Measurements from ENCODE around the gene SEC23B.
"Not testable (repeated sequence)": the region's sequence is repeated elsewhere in the genome, so short reads cannot be mapped to it uniquely, and the experiment has no call there.

SEC23B gene

GRCh38 chr20:18496740-18497592 is 10.8 kb upstream of the SEC23B start, which contains the start of gene RBBP9:
RBBP9 (minus strand) TSS chr20:18497225; CDS start chr20:18497167, 58 bp downstream.
- Histone ChIP-seq H3K27ac (ENCODE audit: insufficient read depth, low read depth, low read length, poor library complexity, severe bottlenecking) (peak within 1 kb of the TSS; percentile 86), H3K9me3 (ENCODE audit: control insufficient read depth, low read length) (no peaks in the 10 kb centered on the region), H3K4me3 (ENCODE audit: insufficient read depth, low read depth, low read length) (peak within 1 kb of the TSS; percentile 89), H3K4me1 (ENCODE audit: control insufficient read depth, insufficient read depth, low read length) (peaks cover 9% of the 10 kb centered on the region), H3K27me3 (ENCODE audit: control insufficient read depth, insufficient read depth, low read length, poor library complexity, severe bottlenecking) (no peaks in the 10 kb centered on the region), H3K36me3 (ENCODE audit: control insufficient read depth, insufficient read depth, low read length) (peaks cover 13% of the 10 kb centered on the region)
- WGBS, 2 experiments, result 0 to 4% methylated on average over 29 to 31 of the region's 31 CpGs

- Histone ChIP-seq H3K36me3 (ENCODE audit: control insufficient read depth, insufficient read depth, low read length) (peaks cover 11% of the 10 kb centered on the region), H3K27me3 (ENCODE audit: control insufficient read depth, insufficient read depth, low read length, poor library complexity, severe bottlenecking) (no peaks in the 10 kb centered on the region), H3K4me1 (ENCODE audit: control insufficient read depth, insufficient read depth, low read length) (peaks cover 9% of the 10 kb centered on the region), H3K27ac (ENCODE audit: insufficient read depth, low read depth, low read length, poor library complexity, severe bottlenecking) (peak overlapping the region; percentile 86), H3K9me3 (ENCODE audit: control insufficient read depth, low read length) (no peaks in the 10 kb centered on the region), H3K4me3 (ENCODE audit: insufficient read depth, low read depth, low read length) (peak overlapping the region; percentile 89)
- WGBS, 2 experiments, result 83 to 99% methylated on average over 1 to 3 of the region's 3 CpGs
These were observed 10.1 kb upstream of the SEC23B start for GRCh38 chr20:18497603-18498002.

- H3K27ac ChIP-seq (ENCODE audit: insufficient read depth, low read depth, low read length, poor library complexity, severe bottlenecking); H3K27me3 ChIP-seq (ENCODE audit: control insufficient read depth, insufficient read depth, low read length, poor library complexity, severe bottlenecking); H3K9me3 ChIP-seq (ENCODE audit: control insufficient read depth, low read length); H3K36me3 ChIP-seq (ENCODE audit: control insufficient read depth, insufficient read depth, low read length); H3K4me3 ChIP-seq (ENCODE audit: insufficient read depth, low read depth, low read length); H3K4me1 ChIP-seq (ENCODE audit: control insufficient read depth, insufficient read depth, low read length): not testable (repeated sequence)
- 100% methylated on average over 1 of the region's 1 CpG for WGBS, 2 experiments
These were observed 6.1 kb upstream of the SEC23B start for GRCh38 chr20:18501672-18502071.

GRCh38 chr20:18504479-18505060 is 3.2 kb upstream of the SEC23B start:
- Histone ChIP-seq H3K27me3 (ENCODE audit: control insufficient read depth, insufficient read depth, low read length, poor library complexity, severe bottlenecking) (no peaks in the 10 kb centered on the region), H3K36me3 (ENCODE audit: control insufficient read depth, insufficient read depth, low read length) (no peaks in the 10 kb centered on the region), H3K9me3 (ENCODE audit: control insufficient read depth, low read length) (no peaks in the 10 kb centered on the region), H3K4me3 (ENCODE audit: insufficient read depth, low read depth, low read length) (no peak overlapping the region), H3K27ac (ENCODE audit: insufficient read depth, low read depth, low read length, poor library complexity, severe bottlenecking) (no peak overlapping the region), H3K4me1 (ENCODE audit: control insufficient read depth, insufficient read depth, low read length) (peaks cover 9% of the 10 kb centered on the region)
- 91% methylated on average over 31 of the region's 31 CpGs for WGBS, 2 experiments

GRCh38 chr20:18506744-18507143 is 996 bp upstream of the SEC23B start:
- Histone ChIP-seq H3K36me3 (ENCODE audit: control insufficient read depth, insufficient read depth, low read length) (peaks cover 6% of the 10 kb centered on the region), H3K27ac (ENCODE audit: insufficient read depth, low read depth, low read length, poor library complexity, severe bottlenecking) (no peak overlapping the region), H3K4me1 (ENCODE audit: control insufficient read depth, insufficient read depth, low read length) (peaks cover 9% of the 10 kb centered on the region), H3K27me3 (ENCODE audit: control insufficient read depth, insufficient read depth, low read length, poor library complexity, severe bottlenecking) (no peaks in the 10 kb centered on the region), H3K4me3 (ENCODE audit: insufficient read depth, low read depth, low read length) (peak overlapping the region; percentile 99), H3K9me3 (ENCODE audit: control insufficient read depth, low read length) (no peaks in the 10 kb centered on the region)
- WGBS, 2 experiments, result 70 to 87% methylated on average over 8 of the region's 8 CpGs

- Histone ChIP-seq H3K4me1 (ENCODE audit: control insufficient read depth, insufficient read depth, low read length) (peaks cover 9% of the 10 kb centered on the region), H3K4me3 (ENCODE audit: insufficient read depth, low read depth, low read length) (no peak overlapping the region), H3K27me3 (ENCODE audit: control insufficient read depth, insufficient read depth, low read length, poor library complexity, severe bottlenecking) (no peaks in the 10 kb centered on the region), H3K9me3 (ENCODE audit: control insufficient read depth, low read length) (no peaks in the 10 kb centered on the region), H3K36me3 (ENCODE audit: control insufficient read depth, insufficient read depth, low read length) (peaks cover 14% of the 10 kb centered on the region), H3K27ac (ENCODE audit: insufficient read depth, low read depth, low read length, poor library complexity, severe bottlenecking) (no peak overlapping the region)
- 93 to 100% methylated on average over 1 of the region's 1 CpG for WGBS, 2 experiments
These were observed 3.8 kb downstream of the SEC23B start for GRCh38 chr20:18511571-18511970.

- Histone ChIP-seq H3K4me1 (ENCODE audit: control insufficient read depth, insufficient read depth, low read length) (peaks cover 4% of the 10 kb centered on the region), H3K36me3 (ENCODE audit: control insufficient read depth, insufficient read depth, low read length) (peaks cover 14% of the 10 kb centered on the region), H3K27ac (ENCODE audit: insufficient read depth, low read depth, low read length, poor library complexity, severe bottlenecking) (no peak overlapping the region), H3K4me3 (ENCODE audit: insufficient read depth, low read depth, low read length) (no peak overlapping the region), H3K27me3 (ENCODE audit: control insufficient read depth, insufficient read depth, low read length, poor library complexity, severe bottlenecking) (no peaks in the 10 kb centered on the region), H3K9me3 (ENCODE audit: control insufficient read depth, low read length) (no peaks in the 10 kb centered on the region)
- 95% methylated on average over 6 to 7 of the region's 7 CpGs for WGBS, 2 experiments
These were observed 5.5 kb downstream of the SEC23B start for GRCh38 chr20:18513208-18513607.

GRCh38 chr20:18514127-18514526 is 6.4 kb downstream of the SEC23B start:
- H3K9me3 ChIP-seq (ENCODE audit: control insufficient read depth, low read length), result no peaks in the 10 kb centered on the region
- H3K27me3 ChIP-seq (ENCODE audit: control insufficient read depth, insufficient read depth, low read length, poor library complexity, severe bottlenecking), result no peaks in the 10 kb centered on the region
- H3K36me3 ChIP-seq (ENCODE audit: control insufficient read depth, insufficient read depth, low read length), result peaks cover 14% of the 10 kb centered on the region
- H3K4me1 ChIP-seq (ENCODE audit: control insufficient read depth, insufficient read depth, low read length), result no peaks in the 10 kb centered on the region
- no peak overlapping the region for H3K4me3 ChIP-seq (ENCODE audit: insufficient read depth, low read depth, low read length)
- no peak overlapping the region for H3K27ac ChIP-seq (ENCODE audit: insufficient read depth, low read depth, low read length, poor library complexity, severe bottlenecking)
- 94 to 96% methylated on average over 5 of the region's 5 CpGs for WGBS, 2 experiments

- Histone ChIP-seq H3K27ac (ENCODE audit: insufficient read depth, low read depth, low read length, poor library complexity, severe bottlenecking) (no peak overlapping the region), H3K4me3 (ENCODE audit: insufficient read depth, low read depth, low read length) (no peak overlapping the region), H3K27me3 (ENCODE audit: control insufficient read depth, insufficient read depth, low read length, poor library complexity, severe bottlenecking) (no peaks in the 10 kb centered on the region), H3K4me1 (ENCODE audit: control insufficient read depth, insufficient read depth, low read length) (no peaks in the 10 kb centered on the region), H3K9me3 (ENCODE audit: control insufficient read depth, low read length) (no peaks in the 10 kb centered on the region), H3K36me3 (ENCODE audit: control insufficient read depth, insufficient read depth, low read length) (peaks cover 10% of the 10 kb centered on the region)
These were observed 8.2 kb downstream of the SEC23B start for GRCh38 chr20:18515973-18516372.

GRCh38 chr20:18522066-18522465 is 14.3 kb downstream of the SEC23B start:
- not testable (repeated sequence) for H3K4me3 ChIP-seq (ENCODE audit: insufficient read depth, low read depth, low read length); H3K27ac ChIP-seq (ENCODE audit: insufficient read depth, low read depth, low read length, poor library complexity, severe bottlenecking); H3K9me3 ChIP-seq (ENCODE audit: control insufficient read depth, low read length); H3K4me1 ChIP-seq (ENCODE audit: control insufficient read depth, insufficient read depth, low read length); H3K27me3 ChIP-seq (ENCODE audit: control insufficient read depth, insufficient read depth, low read length, poor library complexity, severe bottlenecking)
- peaks cover 20% of the 10 kb centered on the region for H3K36me3 ChIP-seq (ENCODE audit: control insufficient read depth, insufficient read depth, low read length)
- 82 to 89% methylated on average over 9 of the region's 9 CpGs for WGBS, 2 experiments

All from ectodermal cell (in vitro differentiated cells).